SIG-M5 treated with dmso at 0.1 percent for 504 hours (cell line): Measurements from ENCODE around the gene CCDC171.
"Not testable (repeated sequence)": the region's sequence is repeated elsewhere in the genome, so short reads cannot be mapped to it uniquely, and the experiment has no call there.

Experiments used
- DNase-seq: peaks from one replicate; lab custom pipeline; 2025; ENCODE audit not compliant: unreplicated experiment; lab: John Stamatoyannopoulos, UW

CCDC171 gene

GRCh38 chr9:15693701-15694100, 140.9 kb downstream of the CCDC171 start:
- no peak for DNase-seq

GRCh38 chr9:15696979-15697378, 144.1 kb downstream of the CCDC171 start:
- no peak for DNase-seq

GRCh38 chr9:15697446-15697851, 144.6 kb downstream of the CCDC171 start:
- DNase-seq, result no peak

- not testable (repeated sequence) for DNase-seq
Measured at GRCh38 chr9:15699876-15700559, 147.2 kb downstream of the CCDC171 start.

GRCh38 chr9:15707000-15707399, 154.2 kb downstream of the CCDC171 start:
- DNase-seq, result no peak

DNA sequence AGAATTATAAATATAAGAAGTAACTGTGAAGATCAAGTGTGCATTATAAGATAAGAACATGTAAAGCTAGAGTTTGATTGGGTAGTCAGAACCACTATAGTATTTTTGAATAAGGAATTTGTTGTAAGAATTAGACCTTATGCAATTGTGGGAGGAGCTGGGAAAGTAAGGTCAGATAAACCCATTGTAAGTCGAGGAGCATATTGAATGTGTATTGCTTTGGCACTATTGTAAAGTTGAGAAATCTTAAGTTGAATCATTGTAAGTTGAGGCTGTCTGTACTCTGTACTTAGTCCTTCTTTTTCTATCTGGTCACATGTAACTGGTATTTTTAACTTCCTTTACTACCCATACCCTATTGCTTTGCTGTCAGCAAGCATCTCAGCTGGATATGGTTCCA, 158.7 kb downstream of the CCDC171 start:
- DNase-seq, result no peak

GRCh38 chr9:15711931-15712330, 159.1 kb downstream of the CCDC171 start:
- DNase-seq, result no peak

GRCh38 chr9:15714746-15715145, 161.9 kb downstream of the CCDC171 start:
- no peak for DNase-seq

GRCh38 chr9:15717290-15717967, 164.6 kb downstream of the CCDC171 start:
- DNase-seq, result no peak

GRCh38 chr9:15718423-15718822, 165.6 kb downstream of the CCDC171 start:
- DNase-seq, result no peak

- no peak for DNase-seq
Measured at GRCh38 chr9:15720861-15721260, 168.0 kb downstream of the CCDC171 start.

GRCh38 chr9:15722888-15723287, 170.0 kb downstream of the CCDC171 start:
- no peak for DNase-seq

GRCh38 chr9:15724016-15724415, 171.2 kb downstream of the CCDC171 start:
- no peak for DNase-seq

GRCh38 chr9:15724612-15725011, 171.8 kb downstream of the CCDC171 start:
- no peak for DNase-seq

DNA sequence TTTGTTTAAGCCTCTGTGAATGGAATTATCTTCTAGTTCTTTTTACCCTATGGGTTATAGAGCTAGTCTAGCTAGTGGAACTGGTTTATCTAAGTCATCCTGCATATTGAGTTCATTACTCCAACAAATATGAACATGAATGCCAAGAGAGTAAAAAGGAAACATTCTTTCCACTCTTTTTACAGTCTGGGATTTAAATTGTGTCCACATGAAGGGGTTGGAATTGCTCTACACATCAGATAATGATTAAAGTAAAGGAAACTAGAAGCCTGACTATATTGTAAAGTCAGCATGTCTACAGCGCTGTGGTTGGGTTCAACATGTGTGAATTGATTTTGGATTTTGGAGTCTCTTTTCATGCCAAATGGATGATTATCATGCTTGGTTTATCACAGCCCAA, 173.1 kb downstream of the CCDC171 start:
- DNase-seq, result no peak

DNA sequence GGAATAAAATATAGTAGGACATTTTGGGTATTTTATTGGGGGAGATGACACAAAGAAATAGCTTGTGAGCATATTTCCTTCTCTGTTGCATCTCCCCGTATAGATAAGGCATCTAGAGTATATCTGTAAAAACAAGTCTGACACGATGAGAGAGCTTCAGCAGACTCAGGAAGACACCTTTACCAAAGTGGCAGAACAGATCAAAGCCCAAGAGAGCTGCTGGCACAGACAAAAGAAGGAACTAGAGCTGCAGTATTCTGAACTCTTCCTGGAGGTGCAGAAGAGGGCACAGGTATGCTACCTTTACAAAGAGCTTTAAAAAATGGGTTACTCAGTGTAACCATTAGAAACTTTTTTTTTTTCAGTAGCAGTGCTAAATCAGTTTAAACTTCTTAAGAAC, 176.7 kb downstream of the CCDC171 start:
- no peak for DNase-seq

- no peak for DNase-seq
Measured at GRCh38 chr9:15735083-15735857, 182.4 kb downstream of the CCDC171 start.

DNA sequence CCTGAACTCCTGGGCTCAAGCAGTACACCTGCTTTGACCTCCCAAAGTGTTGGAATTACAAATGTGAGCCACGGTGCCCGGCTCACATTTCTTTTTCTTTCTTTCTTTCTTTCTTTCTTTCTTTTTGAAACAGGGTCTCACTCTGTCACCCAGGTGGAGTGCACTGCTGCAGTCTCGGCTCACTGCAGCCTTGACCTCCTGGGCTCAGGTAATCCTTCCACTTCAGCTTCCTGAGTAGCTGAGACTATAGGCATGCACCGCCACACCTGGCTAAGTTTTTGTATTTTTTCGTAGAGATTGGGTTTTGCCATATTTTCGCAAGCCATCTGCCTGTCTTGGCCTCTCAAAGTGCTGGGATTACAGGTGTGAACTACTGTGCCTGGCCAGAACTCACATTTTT, 183.7 kb downstream of the CCDC171 start:
- DNase-seq, result no peak

- no peak for DNase-seq
Measured at GRCh38 chr9:15738011-15738410, 185.2 kb downstream of the CCDC171 start.

DNA sequence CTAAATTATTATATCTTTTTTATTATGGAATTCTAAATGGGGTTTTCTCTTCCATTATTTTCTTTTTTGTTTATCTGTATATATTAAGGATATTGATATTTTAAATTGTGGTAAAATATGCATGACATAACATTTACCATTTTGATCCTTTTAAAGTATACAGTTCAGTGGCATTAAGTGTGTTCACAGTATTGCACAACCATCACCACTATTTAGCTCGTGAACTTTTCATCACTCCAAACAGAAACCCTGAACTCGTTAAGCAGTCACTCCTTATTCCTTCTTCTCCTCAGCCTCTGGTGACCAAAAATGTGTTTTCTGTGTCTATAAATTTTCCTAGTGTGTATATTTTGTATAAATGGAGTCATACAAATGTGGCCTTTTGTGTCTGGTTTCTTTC, 188.2 kb downstream of the CCDC171 start:
- no peak for DNase-seq

- DNase-seq, result no peak
Measured at GRCh38 chr9:15743512-15743911, 190.7 kb downstream of the CCDC171 start.

GRCh38 chr9:15744196-15744595, 191.4 kb downstream of the CCDC171 start:
- DNase-seq, result no peak
